ENCODE measurements around the gene TMED1.
A peak's percentile ranks its signal among the peaks of the same experiment; 100 is the strongest.
"Not testable (repeated sequence)": the region's sequence is repeated elsewhere in the genome, so short reads cannot be mapped to it uniquely, and the experiment has no call there.

Gene TMED1

DNA sequence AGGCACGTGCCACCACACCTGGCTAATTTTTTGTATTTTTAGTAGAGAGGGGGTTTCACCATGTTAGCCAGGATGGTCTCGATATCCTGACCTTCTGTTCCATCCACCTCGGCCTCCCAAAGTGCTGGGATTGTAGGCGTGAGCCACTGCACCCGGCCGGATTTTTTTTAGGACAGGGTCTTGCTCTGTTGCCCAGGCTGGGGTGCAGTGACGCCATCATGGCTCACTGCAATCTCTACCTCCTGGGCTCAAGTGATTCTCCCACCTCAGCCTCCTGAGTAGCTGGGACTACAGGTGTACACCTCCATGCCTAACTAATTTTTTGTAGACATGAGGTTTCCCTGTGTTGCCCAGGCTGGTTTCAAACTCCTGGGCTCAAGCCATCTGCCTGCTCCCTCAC is 1.6 kb upstream of the TMED1 start:
- H3K36me3 ChIP-seq (ENCODE audit: control insufficient read depth, insufficient read depth, low read length); H3K27me3 ChIP-seq (ENCODE audit: control insufficient read depth, insufficient read depth, low read length); H3K4me3 ChIP-seq (ENCODE audit: low read length); H3K9me3 ChIP-seq (ENCODE audit: control insufficient read depth, low read length); H3K9ac ChIP-seq (ENCODE audit: low read length): not testable (repeated sequence)
- H3K4me1 ChIP-seq (ENCODE audit: control insufficient read depth, insufficient read depth, low read length), result peaks cover 17% of the 10 kb centered on the region

DNA sequence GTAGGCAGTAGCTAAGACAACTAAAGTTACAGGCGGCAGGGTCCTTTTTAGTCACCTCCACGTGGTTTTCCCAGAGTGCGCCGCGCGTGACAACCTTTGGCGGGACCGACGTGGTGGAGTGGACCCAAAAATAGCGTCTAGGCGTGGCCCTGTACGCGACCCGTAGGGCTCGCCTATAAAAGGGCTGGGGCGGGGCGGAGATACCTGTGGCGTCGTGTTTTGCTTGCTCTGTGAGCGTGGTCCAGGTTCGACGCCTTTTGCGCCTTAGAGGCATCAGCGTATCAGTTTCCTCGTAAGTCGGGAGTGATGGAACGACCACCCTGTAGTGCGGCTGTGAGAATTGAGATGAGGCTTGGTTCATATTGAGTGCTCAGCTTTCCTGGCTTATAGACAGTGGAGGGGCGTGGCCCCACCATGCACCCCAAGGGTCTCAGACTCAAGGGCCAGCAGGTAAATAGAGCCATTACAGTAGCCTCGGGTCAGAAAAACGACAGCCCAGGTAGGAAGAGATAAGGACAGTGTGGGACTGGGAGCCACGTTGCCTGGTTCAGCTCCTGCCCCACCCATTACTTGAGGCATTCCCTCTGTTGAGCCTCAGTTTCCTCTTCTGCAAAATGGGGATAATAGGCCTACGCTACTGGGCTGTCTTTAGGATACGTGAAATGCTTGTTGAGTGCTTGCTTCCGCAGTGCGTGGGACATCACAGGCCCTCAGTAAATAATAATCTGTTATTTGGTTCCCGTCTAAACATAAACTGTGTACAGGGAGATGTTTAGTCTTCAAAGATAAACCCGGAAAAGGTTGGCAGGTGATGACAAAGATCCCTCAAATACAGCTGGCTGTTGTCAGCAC is 693 bp upstream of the TMED1 start:
- H3K27me3 ChIP-seq (ENCODE audit: control insufficient read depth, insufficient read depth, low read length), result no peaks in the 10 kb centered on the region

DNA sequence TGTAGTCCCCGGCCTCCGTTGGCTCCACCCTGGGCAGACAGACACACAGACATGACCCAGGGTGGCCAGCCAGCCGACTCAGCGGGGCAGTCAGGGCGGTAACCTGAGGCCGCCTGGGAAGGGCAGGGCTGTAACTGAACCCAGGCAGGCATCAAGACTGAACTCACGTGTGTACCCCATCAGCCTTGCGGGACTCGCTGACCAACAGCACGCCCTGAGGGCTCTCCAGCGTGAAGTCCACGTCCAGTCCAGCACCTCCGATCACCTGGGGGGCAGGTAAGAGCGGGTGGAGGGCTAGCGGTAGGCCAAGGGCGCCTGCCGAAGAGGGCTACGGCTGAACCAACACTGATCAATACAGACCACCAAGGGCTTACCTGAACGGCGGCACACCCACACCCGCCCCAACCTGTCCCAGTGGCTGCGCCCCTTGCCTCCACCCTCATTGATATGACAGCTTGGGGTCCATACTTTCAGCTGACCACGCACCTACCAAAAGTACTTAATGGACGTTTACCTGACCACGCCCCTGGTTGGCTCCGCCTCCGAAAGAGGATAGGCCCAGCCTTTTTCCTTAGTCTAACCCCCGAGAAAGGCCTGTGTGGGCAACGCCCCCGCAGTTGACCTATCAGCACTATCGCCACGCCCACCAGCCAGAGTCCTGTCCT is 791 bp downstream of the TMED1 start:
- no peak overlapping the region for H3K9ac ChIP-seq (ENCODE audit: low read length)
- peaks cover 17% of the 10 kb centered on the region for H3K4me1 ChIP-seq (ENCODE audit: control insufficient read depth, insufficient read depth, low read length)
- H3K36me3 ChIP-seq (ENCODE audit: control insufficient read depth, insufficient read depth, low read length), result peaks cover 16% of the 10 kb centered on the region
- H3K4me3 ChIP-seq (ENCODE audit: low read length), result peak overlapping the region; percentile 14
- H3K9me3 ChIP-seq (ENCODE audit: control insufficient read depth, low read length), result peaks cover 5% of the 10 kb centered on the region
- H3K27me3 ChIP-seq (ENCODE audit: control insufficient read depth, insufficient read depth, low read length), result no peaks in the 10 kb centered on the region

More for the DNA sequence above, 693 bp upstream of the TMED1 start:
- peaks cover 16% of the 10 kb centered on the region for H3K36me3 ChIP-seq (ENCODE audit: control insufficient read depth, insufficient read depth, low read length)
- H3K4me1 ChIP-seq (ENCODE audit: control insufficient read depth, insufficient read depth, low read length), result peaks cover 17% of the 10 kb centered on the region
- peak overlapping the region; percentile 80 for H3K4me3 ChIP-seq (ENCODE audit: low read length)
- H3K9me3 ChIP-seq (ENCODE audit: control insufficient read depth, low read length), result peaks cover 5% of the 10 kb centered on the region
- peak overlapping the region; percentile 83 for H3K9ac ChIP-seq (ENCODE audit: low read length)

DNA sequence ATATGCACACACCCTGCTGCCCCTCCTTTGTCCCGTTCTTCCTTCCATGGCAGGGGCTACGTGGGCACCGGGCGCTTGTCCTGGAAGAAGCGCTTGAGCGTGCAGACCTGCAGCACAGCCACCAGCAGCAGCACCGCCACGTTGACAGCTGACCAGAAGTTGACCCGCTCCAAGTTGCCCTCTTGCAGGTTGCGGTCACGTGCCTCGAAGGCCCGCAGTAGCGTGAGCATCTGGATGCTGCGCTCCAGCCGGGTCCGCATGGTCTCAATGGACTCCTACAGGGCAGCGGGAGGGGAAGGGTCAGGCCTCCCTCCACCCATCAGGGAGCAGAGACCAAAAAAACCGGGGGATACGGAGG is 3.1 kb downstream of the TMED1 start:
- Histone ChIP-seq H3K27me3 (ENCODE audit: control insufficient read depth, insufficient read depth, low read length) (no peaks in the 10 kb centered on the region), H3K36me3 (ENCODE audit: control insufficient read depth, insufficient read depth, low read length) (peaks cover 23% of the 10 kb centered on the region), H3K4me3 (ENCODE audit: low read length) (no peak overlapping the region), H3K4me1 (ENCODE audit: control insufficient read depth, insufficient read depth, low read length) (peaks cover 17% of the 10 kb centered on the region), H3K9me3 (ENCODE audit: control insufficient read depth, low read length) (peaks cover 5% of the 10 kb centered on the region), H3K9ac (ENCODE audit: low read length) (no peak overlapping the region)

DNA sequence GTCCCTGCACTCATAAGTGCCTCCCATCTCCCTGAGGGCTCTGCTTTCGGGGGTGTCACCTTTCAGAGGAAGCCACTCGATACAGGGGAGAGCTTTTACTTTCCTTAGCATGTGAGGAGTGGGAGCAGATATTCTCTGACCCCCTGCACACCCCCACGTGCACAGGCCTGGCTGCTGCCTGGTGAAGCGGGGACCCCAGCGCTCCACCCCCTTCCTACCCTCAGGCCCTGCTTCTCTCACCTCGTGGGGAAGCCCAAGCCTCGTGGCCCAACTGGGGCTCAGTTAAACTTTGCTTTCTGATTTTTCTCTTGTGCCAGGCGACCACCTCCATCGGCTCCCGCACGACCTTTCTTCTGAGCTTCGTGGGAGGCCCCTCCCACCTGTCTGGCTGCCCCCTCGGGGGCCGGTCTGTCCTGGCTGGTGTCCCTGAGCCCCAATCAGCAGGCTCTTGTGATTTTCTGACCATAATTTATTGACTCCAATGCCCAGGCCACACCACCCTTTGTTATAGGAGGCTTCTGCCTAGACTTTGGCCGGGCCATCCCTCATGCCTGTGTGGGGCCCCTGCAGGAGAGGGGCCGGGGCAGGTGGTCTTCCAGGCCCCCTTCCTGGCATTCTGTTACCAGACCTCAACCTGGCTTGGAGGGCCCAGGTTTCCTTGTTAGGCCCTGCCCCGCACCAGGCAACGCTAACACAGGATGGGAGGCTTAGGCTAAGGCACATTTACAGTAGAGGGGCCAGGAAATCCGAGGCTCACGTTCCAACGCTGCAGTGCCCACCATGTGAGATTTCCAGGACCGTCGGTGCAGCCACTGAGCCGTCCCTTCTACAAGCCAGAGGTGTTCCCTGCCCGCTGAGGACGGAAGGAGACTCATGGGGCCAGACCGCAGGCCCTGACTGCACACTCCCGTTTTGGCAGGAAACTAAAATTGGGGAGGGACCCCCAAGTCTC is 3.7 kb downstream of the TMED1 start:
- Histone ChIP-seq H3K4me1 (ENCODE audit: control insufficient read depth, insufficient read depth, low read length) (peaks cover 17% of the 10 kb centered on the region), H3K36me3 (ENCODE audit: control insufficient read depth, insufficient read depth, low read length) (peaks cover 23% of the 10 kb centered on the region), H3K27me3 (ENCODE audit: control insufficient read depth, insufficient read depth, low read length) (no peaks in the 10 kb centered on the region), H3K4me3 (ENCODE audit: low read length) (no peak overlapping the region), H3K9ac (ENCODE audit: low read length) (no peak overlapping the region), H3K9me3 (ENCODE audit: control insufficient read depth, low read length) (peaks cover 5% of the 10 kb centered on the region)

DNA sequence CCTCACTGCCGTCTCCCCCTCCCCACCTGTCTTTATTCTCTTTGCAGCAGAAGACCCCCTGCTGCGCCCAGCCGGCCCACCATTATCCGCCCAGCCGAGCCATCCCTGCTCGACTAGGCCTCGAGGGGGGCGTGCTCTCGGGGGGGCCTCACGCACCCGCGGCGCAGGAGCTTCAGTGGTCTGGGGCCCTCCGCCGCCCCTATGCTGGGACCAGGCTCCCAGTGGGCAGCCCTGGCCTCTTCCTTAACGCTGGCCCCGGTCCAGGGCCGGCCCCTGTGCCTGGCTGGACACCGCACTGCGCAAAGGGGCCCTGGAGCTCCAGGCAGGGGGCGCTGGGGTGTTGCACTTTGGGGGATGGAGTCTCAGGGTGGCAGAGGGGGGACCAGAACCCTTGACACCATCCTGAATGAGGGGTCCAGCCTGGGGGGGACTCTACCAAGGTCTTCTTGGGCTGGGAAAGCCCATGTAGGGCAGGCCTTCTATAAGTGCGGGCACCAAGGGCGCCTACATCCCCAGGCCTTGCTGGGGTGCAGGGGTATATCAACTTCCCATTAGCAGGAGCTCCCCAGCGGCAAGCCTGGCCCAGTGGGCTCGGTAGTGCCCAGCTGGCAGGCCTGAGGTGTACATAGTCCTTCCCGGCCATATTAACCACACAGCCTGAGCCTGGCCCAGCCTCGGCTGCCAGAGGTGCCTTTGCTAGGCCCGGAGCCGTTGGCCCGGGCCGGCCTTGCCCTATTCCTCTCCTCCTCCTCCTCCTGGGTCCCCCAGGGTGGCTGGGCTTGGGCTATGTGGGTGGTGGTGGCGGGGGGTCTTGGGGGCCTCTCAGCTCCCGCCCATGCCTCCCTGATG is 4.9 kb downstream of the TMED1 start:
- H3K36me3 ChIP-seq (ENCODE audit: control insufficient read depth, insufficient read depth, low read length), result peaks cover 23% of the 10 kb centered on the region
- H3K9me3 ChIP-seq (ENCODE audit: control insufficient read depth, low read length), result no peaks in the 10 kb centered on the region
- no peak overlapping the region for H3K4me3 ChIP-seq (ENCODE audit: low read length)
- H3K9ac ChIP-seq (ENCODE audit: low read length), result no peak overlapping the region
- H3K4me1 ChIP-seq (ENCODE audit: control insufficient read depth, insufficient read depth, low read length), result peaks cover 9% of the 10 kb centered on the region
- no peaks in the 10 kb centered on the region for H3K27me3 ChIP-seq (ENCODE audit: control insufficient read depth, insufficient read depth, low read length)

DNA sequence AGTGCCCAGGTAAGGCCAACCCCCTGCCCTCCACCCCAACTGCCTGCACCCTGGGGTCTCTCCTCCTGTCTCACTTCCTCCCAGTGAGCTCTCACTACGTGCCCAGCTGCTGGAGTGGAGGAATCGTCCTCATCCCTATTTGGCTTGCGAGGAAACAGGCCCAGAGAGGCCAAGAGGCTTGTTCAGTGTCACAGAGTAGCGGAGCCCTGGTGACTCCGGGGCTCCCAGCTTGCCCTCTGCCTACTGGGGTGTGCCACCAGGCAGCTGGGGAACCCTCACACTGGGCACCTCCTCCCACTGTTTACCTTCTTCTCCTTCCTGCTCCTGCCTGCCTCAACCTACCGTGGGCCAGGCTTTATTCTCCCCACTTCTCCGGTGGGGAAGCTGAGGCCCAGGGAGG is 5.6 kb downstream of the TMED1 start:
- no peaks in the 10 kb centered on the region for H3K9me3 ChIP-seq (ENCODE audit: control insufficient read depth, low read length)
- H3K36me3 ChIP-seq (ENCODE audit: control insufficient read depth, insufficient read depth, low read length), result peaks cover 27% of the 10 kb centered on the region
- H3K4me3 ChIP-seq (ENCODE audit: low read length), result no peak overlapping the region
- H3K9ac ChIP-seq (ENCODE audit: low read length), result no peak overlapping the region
- H3K27me3 ChIP-seq (ENCODE audit: control insufficient read depth, insufficient read depth, low read length), result no peaks in the 10 kb centered on the region
- peaks cover 6% of the 10 kb centered on the region for H3K4me1 ChIP-seq (ENCODE audit: control insufficient read depth, insufficient read depth, low read length)

DNA sequence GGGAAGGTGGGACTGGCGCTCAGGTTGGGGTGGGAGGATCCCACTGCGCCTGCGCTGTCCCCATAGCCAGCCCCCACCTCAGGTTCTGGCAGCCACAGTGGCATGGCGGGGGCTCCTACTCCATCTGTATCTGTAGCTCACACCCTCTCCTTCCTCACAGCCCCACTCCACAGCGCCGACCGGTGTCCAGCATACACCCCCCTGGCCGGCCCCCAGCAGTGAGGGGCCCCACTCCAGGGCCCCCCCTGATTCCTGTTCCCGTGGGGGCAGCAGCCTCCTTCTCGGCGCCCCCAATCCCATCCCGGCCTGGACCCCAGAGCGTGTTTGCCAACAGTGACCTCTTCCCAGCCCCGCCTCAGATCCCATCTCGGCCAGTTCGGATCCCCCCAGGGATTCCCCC is 6.0 kb downstream of the TMED1 start:
- Histone ChIP-seq H3K4me1 (ENCODE audit: control insufficient read depth, insufficient read depth, low read length) (peaks cover 2% of the 10 kb centered on the region), H3K9ac (ENCODE audit: low read length) (no peak overlapping the region), H3K36me3 (ENCODE audit: control insufficient read depth, insufficient read depth, low read length) (peaks cover 27% of the 10 kb centered on the region), H3K9me3 (ENCODE audit: control insufficient read depth, low read length) (no peaks in the 10 kb centered on the region), H3K27me3 (ENCODE audit: control insufficient read depth, insufficient read depth, low read length) (no peaks in the 10 kb centered on the region), H3K4me3 (ENCODE audit: low read length) (no peak overlapping the region)

DNA sequence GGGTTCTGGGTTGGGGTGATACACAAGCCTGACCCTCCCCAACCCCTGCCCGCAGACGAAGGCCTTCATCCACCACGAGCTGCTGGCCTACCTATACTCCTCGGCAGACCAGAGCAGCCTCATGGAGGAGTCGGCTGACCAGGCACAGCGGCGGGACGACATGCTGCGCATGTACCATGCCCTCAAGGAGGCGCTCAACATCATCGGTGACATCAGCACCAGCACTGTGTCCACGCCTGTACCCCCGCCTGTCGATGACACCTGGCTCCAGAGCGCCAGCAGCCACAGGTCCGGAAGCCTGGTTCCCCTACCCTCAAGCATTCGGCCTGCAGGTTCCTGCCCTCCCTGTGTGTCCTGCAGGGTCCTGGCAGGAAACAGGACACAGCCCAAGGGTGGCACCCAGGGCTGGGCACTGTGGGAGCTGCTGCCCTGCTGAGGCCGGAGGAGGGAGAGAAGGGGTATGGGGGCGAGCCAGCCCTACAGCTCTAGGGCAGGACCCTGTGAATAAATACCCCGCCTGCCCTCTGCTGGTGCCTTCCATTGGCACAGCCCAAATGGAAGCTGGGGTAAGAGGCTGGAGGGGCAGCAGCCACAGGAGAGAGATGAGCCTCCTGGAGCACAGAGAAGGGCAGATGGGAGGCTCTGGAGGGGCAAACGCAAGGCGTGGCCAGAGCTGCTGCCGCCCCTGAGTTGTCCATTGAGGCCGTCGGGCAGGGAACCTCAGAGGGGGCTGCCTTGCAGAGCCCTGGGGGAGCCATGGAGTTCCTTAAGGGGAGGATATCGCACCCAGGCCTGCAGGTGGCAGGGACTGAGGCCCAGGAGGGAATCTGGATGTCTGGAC is 6.8 kb downstream of the TMED1 start:
- Histone ChIP-seq H3K4me1 (ENCODE audit: control insufficient read depth, insufficient read depth, low read length) (no peaks in the 10 kb centered on the region), H3K36me3 (ENCODE audit: control insufficient read depth, insufficient read depth, low read length) (peaks cover 27% of the 10 kb centered on the region), H3K4me3 (ENCODE audit: low read length) (no peak overlapping the region), H3K27me3 (ENCODE audit: control insufficient read depth, insufficient read depth, low read length) (no peaks in the 10 kb centered on the region), H3K9ac (ENCODE audit: low read length) (no peak overlapping the region), H3K9me3 (ENCODE audit: control insufficient read depth, low read length) (no peaks in the 10 kb centered on the region)

DNA sequence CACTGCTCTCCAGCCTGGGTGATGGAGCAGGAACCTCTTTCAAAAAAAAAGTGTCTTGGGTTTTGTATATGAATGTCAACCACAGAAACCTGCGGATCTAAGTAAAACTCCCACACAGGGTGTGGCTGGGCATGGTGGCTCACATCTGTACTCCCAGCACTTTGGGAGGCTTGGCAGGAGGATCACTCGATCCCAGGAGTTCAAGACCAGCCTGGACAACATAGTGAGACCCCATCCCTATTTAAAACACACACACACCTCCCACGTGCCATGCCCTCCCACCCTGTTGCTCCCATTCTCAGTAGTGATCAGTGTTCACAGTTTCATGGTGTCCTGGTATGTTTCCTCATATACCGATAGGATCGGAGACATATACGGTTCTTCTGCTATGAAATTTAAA is 9.2 kb downstream of the TMED1 start:
- H3K36me3 ChIP-seq (ENCODE audit: control insufficient read depth, insufficient read depth, low read length), result peaks cover 20% of the 10 kb centered on the region

DNA sequence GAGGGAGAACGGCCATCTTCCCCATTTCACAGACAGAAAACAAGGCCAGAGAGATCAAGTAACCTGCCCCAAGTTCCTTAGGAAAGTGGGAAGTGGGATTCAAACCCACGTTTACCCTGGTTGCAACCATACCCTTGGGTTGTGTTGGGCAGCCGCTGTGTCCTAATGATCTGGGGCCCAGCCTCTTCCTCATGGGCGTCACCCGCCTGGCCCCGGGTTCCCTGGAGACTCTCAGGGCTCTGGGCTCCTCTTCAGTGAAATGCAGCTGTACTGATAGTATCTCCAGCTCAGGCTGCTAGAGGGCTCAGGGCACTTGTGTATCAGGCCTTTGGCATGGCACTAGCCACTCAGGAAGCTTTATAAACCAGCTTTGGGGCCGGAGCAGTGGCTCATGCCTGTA is 9.8 kb downstream of the TMED1 start:
- Histone ChIP-seq H3K36me3 (ENCODE audit: control insufficient read depth, insufficient read depth, low read length) (peaks cover 20% of the 10 kb centered on the region), H3K4me1 (ENCODE audit: control insufficient read depth, insufficient read depth, low read length) (no peaks in the 10 kb centered on the region), H3K9ac (ENCODE audit: low read length) (no peak overlapping the region), H3K9me3 (ENCODE audit: control insufficient read depth, low read length) (no peaks in the 10 kb centered on the region), H3K27me3 (ENCODE audit: control insufficient read depth, insufficient read depth, low read length) (no peaks in the 10 kb centered on the region), H3K4me3 (ENCODE audit: low read length) (no peak overlapping the region)

More for the DNA sequence above, 9.2 kb downstream of the TMED1 start:
- H3K27me3 ChIP-seq (ENCODE audit: control insufficient read depth, insufficient read depth, low read length), result no peaks in the 10 kb centered on the region
- no peaks in the 10 kb centered on the region for H3K9me3 ChIP-seq (ENCODE audit: control insufficient read depth, low read length)
- no peak overlapping the region for H3K4me3 ChIP-seq (ENCODE audit: low read length)
- no peak overlapping the region for H3K9ac ChIP-seq (ENCODE audit: low read length)
- H3K4me1 ChIP-seq (ENCODE audit: control insufficient read depth, insufficient read depth, low read length), result no peaks in the 10 kb centered on the region

Data from mucosa of stomach (tissue), 1 donor.